Fibroblast of skin of right biceps (primary cell): ENCODE measurements around the gene PRKX.
"Not testable (repeated sequence)": the region's sequence is repeated elsewhere in the genome, so short reads cannot be mapped to it uniquely, and the experiment has no call there.

Experiments
- DNase-seq: peaks from one replicate; pipeline ENCODE4 v3.0.0-alpha.2; 2013

The PRKX gene

GRCh38 chrX:3707673-3708274 lies 5.7 kb downstream of the PRKX start:
- not testable (repeated sequence) for DNase-seq

GRCh38 chrX:3706481-3706880 lies 7.0 kb downstream of the PRKX start:
- no peak for DNase-seq

- DNase-seq, result not testable (repeated sequence)
These were observed 10.2 kb downstream of the PRKX start for GRCh38 chrX:3703251-3703650.

GRCh38 chrX:3702095-3702494 lies 11.4 kb downstream of the PRKX start:
- DNase-seq, result not testable (repeated sequence)

GRCh38 chrX:3701445-3701928 lies 12.0 kb downstream of the PRKX start:
- not testable (repeated sequence) for DNase-seq

- DNase-seq, result no peak
These were observed 13.5 kb downstream of the PRKX start for GRCh38 chrX:3699821-3700381.

- DNase-seq, result peak; percentile 63
These were observed 15.7 kb downstream of the PRKX start for GRCh38 chrX:3697701-3698279.

- DNase-seq, result no peak
These were observed 16.2 kb downstream of the PRKX start for GRCh38 chrX:3697220-3697684.

- no peak for DNase-seq
These were observed 17.9 kb downstream of the PRKX start for GRCh38 chrX:3695536-3695935.

GRCh38 chrX:3690140-3690539 lies 23.3 kb downstream of the PRKX start:
- no peak for DNase-seq

GRCh38 chrX:3683236-3683635 lies 30.2 kb downstream of the PRKX start:
- DNase-seq, result not testable (repeated sequence)

- no peak for DNase-seq
These were observed 33.0 kb downstream of the PRKX start for GRCh38 chrX:3680459-3680858.

GRCh38 chrX:3679669-3680068 lies 33.8 kb downstream of the PRKX start:
- DNase-seq, result no peak

- DNase-seq, result no peak
These were observed 35.1 kb downstream of the PRKX start for GRCh38 chrX:3678328-3678727.

GRCh38 chrX:3674881-3675280 lies 38.6 kb downstream of the PRKX start:
- no peak for DNase-seq

- DNase-seq, result no peak
These were observed 43.5 kb downstream of the PRKX start for GRCh38 chrX:3669841-3670475.

GRCh38 chrX:3666975-3667374 lies 46.5 kb downstream of the PRKX start:
- no peak for DNase-seq

- DNase-seq, result no peak
These were observed 48.5 kb downstream of the PRKX start for GRCh38 chrX:3664921-3665320.

GRCh38 chrX:3663576-3664250 lies 49.7 kb downstream of the PRKX start:
- not testable (repeated sequence) for DNase-seq

GRCh38 chrX:3659761-3660160 lies 53.7 kb downstream of the PRKX start:
- peak; percentile 50 for DNase-seq

GRCh38 chrX:3655181-3655580 lies 58.3 kb downstream of the PRKX start:
- no peak for DNase-seq

GRCh38 chrX:3653111-3653510 lies 60.3 kb downstream of the PRKX start:
- no peak for DNase-seq

GRCh38 chrX:3651277-3651676 lies 62.2 kb downstream of the PRKX start:
- DNase-seq, result peak; percentile 7
